Neural progenitor cell (in vitro differentiated cells): ENCODE measurements around the gene FBXO15. TPM values are rescaled to one million over a fixed set of nuclear protein-coding genes. Genes with fewer than 3 reads are reported as not detected.

Experiments used
- DNase-seq: peaks from one replicate; pipeline ENCODE4 v3.0.0-alpha.2; 2016; ENCODE audit warnings: low spot score
- H2AFZ ChIP-seq: fragments of 200-600 bp; sonication (generic); replicated peaks from 2 replicates; pipeline ENCODE4 v1.6.1; 2016; ENCODE audit warnings: antibody characterized with exemption
- H3F3A ChIP-seq: fragments of 200-600 bp; sonication (generic); 2 replicates; pipeline ENCODE4 v1.6.1; 2016; ENCODE audit warnings: antibody characterized with exemption, low read depth
- H3K27ac ChIP-seq: fragments of 200-600 bp; sonication (generic); 2 replicates; pipeline ENCODE4 v1.5.1; 2016; ENCODE audit warnings: mild to moderate bottlenecking
- H3K27me3 ChIP-seq: fragments of 200-600 bp; sonication (generic); 2 replicates; pipeline ENCODE4 v1.6.1; 2016; ENCODE audit warnings: mild to moderate bottlenecking, moderate library complexity
- H3K36me3 ChIP-seq: fragments of 200-600 bp; sonication (generic); 2 replicates; pipeline ENCODE4 v1.5.1; 2016
- H3K4me1 ChIP-seq: fragments of 200-600 bp; sonication (generic); 2 replicates; pipeline ENCODE4 v1.6.1; 2016; ENCODE audit warnings: mixed run types
- H3K4me2 ChIP-seq: fragments of 200-600 bp; sonication (generic); 2 replicates; pipeline ENCODE4 v1.6.1; 2016
- H3K4me3 ChIP-seq: fragments of 200-600 bp; sonication (generic); 2 replicates; pipeline ENCODE4 v1.5.1; 2016
- H3K79me2 ChIP-seq: fragments of 200-600 bp; sonication (generic); 2 replicates; pipeline ENCODE4 v1.6.1; 2016; ENCODE audit warnings: low read depth
- H3K9ac ChIP-seq: fragments of 200-600 bp; sonication (generic); 2 replicates; pipeline ENCODE4 v1.6.1; 2016
- H3K9me3 ChIP-seq: fragments of 200-600 bp; sonication (generic); 2 replicates; pipeline ENCODE4 v1.5.1; 2016; ENCODE audit warnings: low read depth
- H4K20me1 ChIP-seq: fragments of 200-600 bp; sonication (generic); 2 replicates; pipeline ENCODE4 v1.6.1; 2016; ENCODE audit warnings: low read depth
- H3K27ac Mint-ChIP-seq: 3 replicates; pipeline ENCODE4 v1.8.0; 2021; ENCODE audit warnings: mixed read lengths
- H3K27me3 Mint-ChIP-seq: 2 replicates; pipeline ENCODE4 v1.8.0; 2022; ENCODE audit warnings: low read depth, mild to moderate bottlenecking, inconsistent platforms, moderate library complexity, mixed read lengths; ENCODE audit not compliant: insufficient read depth
- H3K36me3 Mint-ChIP-seq: 3 replicates; pipeline ENCODE4 v1.8.0; 2021; ENCODE audit warnings: mixed read lengths
- H3K4me1 Mint-ChIP-seq: 3 replicates; pipeline ENCODE4 v1.8.0; 2021; ENCODE audit warnings: mixed read lengths
- H3K4me3 Mint-ChIP-seq: 3 replicates; pipeline ENCODE4 v1.8.0; 2021; ENCODE audit warnings: mild to moderate bottlenecking, moderate library complexity, mixed read lengths
- H3K9me3 Mint-ChIP-seq: 3 replicates; pipeline ENCODE4 v1.8.0; 2020; ENCODE audit warnings: mixed read lengths
- EZH2 ChIP-seq: fragments of 200-600 bp; sonication (generic); IDR thresholded peaks from 2 replicates; pipeline ENCODE4 v1.6.1; 2017; ENCODE audit warnings: antibody characterized with exemption, mild to moderate bottlenecking, moderate library complexity
- EZH2phosphoT487 ChIP-seq: fragments of 200-600 bp; sonication (generic); IDR thresholded peaks from 2 replicates; pipeline ENCODE4 v1.6.1; 2017; ENCODE audit warnings: antibody characterized with exemption
- total RNA-seq: library from RNA; depleted of rRNA; stranded (reverse); fragments of >200 nt; gene quantifications from 2 replicates; pipeline ENCODE4 v1.2.3, GENCODE V29; 2015; ENCODE audit warnings: low replicate concordance
- TF ChIP-seq, protein P1 (sequence below): fragments of 200-600 bp; sonication (generic); IDR thresholded peaks from 2 replicates; pipeline ENCODE4 v1.5.1; 2017; ENCODE audit warnings: antibody characterized with exemption, mild to moderate bottlenecking

The FBXO15 gene
- total RNA-seq, 1 donor from 2014 or later, result 2.2 TPM

DNA sequence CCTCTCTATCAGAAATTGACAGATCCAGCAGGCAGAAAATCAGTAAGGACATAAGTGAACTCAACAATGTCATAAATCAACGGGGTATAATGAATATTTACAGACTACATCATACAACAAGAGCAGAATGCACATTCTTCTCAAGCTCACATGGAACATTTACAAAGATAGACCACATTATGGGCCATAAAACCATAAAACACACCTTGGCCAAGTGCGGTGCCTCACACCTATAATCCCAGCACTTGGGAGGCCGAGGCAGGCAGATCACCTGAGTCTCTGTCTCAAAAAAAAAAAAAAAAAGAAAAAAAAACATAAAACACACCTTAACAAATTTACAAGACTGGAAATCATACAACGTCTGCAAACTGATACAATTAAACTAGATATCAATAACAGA lies 36.7 kb downstream of the FBXO15 start:
- H3K27me3 Mint-ChIP-seq, result no peaks in the 10 kb centered on the region
- Histone ChIP-seq H3K27me3 (no peaks in the 10 kb centered on the region), H3K9me3 (no peaks in the 10 kb centered on the region), H3K4me1 (peaks cover 16% of the 10 kb centered on the region), H3K4me2 (no peak overlapping the region), H2AFZ (no peak overlapping the region), H3K79me2 (no peaks in the 10 kb centered on the region), H3K4me3 (no peak overlapping the region), H4K20me1 (no peaks in the 10 kb centered on the region), H3F3A (peaks cover 4% of the 10 kb centered on the region), H3K27ac (no peak overlapping the region), H3K36me3 (no peaks in the 10 kb centered on the region), H3K9ac (no peak overlapping the region)
- peaks cover 5% of the 10 kb centered on the region for H3K36me3 Mint-ChIP-seq
- H3K4me3 Mint-ChIP-seq, result no peak overlapping the region
- no peak for DNase-seq
- TF ChIP-seq, protein P1, sequence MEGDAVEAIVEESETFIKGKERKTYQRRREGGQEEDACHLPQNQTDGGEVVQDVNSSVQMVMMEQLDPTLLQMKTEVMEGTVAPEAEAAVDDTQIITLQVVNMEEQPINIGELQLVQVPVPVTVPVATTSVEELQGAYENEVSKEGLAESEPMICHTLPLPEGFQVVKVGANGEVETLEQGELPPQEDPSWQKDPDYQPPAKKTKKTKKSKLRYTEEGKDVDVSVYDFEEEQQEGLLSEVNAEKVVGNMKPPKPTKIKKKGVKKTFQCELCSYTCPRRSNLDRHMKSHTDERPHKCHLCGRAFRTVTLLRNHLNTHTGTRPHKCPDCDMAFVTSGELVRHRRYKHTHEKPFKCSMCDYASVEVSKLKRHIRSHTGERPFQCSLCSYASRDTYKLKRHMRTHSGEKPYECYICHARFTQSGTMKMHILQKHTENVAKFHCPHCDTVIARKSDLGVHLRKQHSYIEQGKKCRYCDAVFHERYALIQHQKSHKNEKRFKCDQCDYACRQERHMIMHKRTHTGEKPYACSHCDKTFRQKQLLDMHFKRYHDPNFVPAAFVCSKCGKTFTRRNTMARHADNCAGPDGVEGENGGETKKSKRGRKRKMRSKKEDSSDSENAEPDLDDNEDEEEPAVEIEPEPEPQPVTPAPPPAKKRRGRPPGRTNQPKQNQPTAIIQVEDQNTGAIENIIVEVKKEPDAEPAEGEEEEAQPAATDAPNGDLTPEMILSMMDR, result no peak
- no peak for TF ChIP-seq EZH2
- no peak for TF ChIP-seq EZH2phosphoT487
- H3K9me3 Mint-ChIP-seq, result peaks cover 27% of the 10 kb centered on the region
- peaks cover 18% of the 10 kb centered on the region for H3K4me1 Mint-ChIP-seq
- no peak overlapping the region for H3K27ac Mint-ChIP-seq

DNA sequence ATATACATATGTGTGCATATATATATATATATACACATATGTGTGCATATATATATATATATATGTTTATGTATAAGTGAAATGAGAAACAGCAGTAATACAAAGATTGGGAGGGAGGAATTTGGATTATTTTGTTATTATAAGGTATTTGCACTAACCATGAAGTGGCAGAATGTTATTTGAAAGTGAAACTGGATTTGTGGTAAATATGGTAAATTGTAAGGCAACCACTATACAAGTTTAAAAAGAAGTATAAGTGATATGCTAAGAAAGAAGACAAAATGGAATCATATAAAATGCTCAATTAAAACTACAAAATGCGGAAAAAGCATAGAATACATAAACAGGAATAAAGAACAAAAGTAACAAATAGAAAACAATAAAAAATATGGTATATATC lies 37.5 kb downstream of the FBXO15 start:
- Histone ChIP-seq H3K27me3 (no peaks in the 10 kb centered on the region), H3K4me3 (no peak overlapping the region), H4K20me1 (no peaks in the 10 kb centered on the region), H3K4me1 (peaks cover 16% of the 10 kb centered on the region), H3K9me3 (no peaks in the 10 kb centered on the region), H3K79me2 (no peaks in the 10 kb centered on the region), H2AFZ (no peak overlapping the region), H3K27ac (no peak overlapping the region), H3K4me2 (no peak overlapping the region), H3K9ac (no peak overlapping the region), H3K36me3 (no peaks in the 10 kb centered on the region), H3F3A (peaks cover 4% of the 10 kb centered on the region)
- no peak overlapping the region for H3K4me3 Mint-ChIP-seq
- no peak overlapping the region for H3K27ac Mint-ChIP-seq
- TF ChIP-seq, protein P1, result no peak
- TF ChIP-seq EZH2, result no peak
- no peak for TF ChIP-seq EZH2phosphoT487
- peaks cover 17% of the 10 kb centered on the region for H3K4me1 Mint-ChIP-seq
- H3K9me3 Mint-ChIP-seq, result peaks cover 27% of the 10 kb centered on the region
- DNase-seq, result no peak
- no peaks in the 10 kb centered on the region for H3K27me3 Mint-ChIP-seq
- peaks cover 5% of the 10 kb centered on the region for H3K36me3 Mint-ChIP-seq

DNA sequence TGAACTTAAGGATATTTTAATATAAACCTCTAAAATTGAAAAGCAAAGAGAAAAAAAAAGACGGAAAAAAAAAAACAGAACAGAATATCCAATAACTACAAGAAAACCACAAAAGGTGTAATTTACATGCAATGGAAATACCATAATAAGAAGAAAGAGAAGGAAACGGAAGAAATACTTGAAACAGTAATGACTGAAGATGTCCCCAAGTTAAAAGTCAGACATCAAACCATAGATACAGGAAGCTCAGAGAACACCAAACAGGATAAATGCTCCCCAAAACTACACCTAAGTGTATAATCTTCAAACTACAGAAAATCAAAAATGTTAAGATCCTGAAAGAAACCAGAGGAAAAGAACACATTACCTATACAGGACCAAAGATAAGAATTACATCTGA lies 39.2 kb downstream of the FBXO15 start:
- H3K27me3 Mint-ChIP-seq, result no peaks in the 10 kb centered on the region
- Histone ChIP-seq H3K4me3 (no peak overlapping the region), H3K27me3 (no peaks in the 10 kb centered on the region), H2AFZ (no peak overlapping the region), H3K9ac (no peak overlapping the region), H3K27ac (no peak overlapping the region), H3F3A (no peaks in the 10 kb centered on the region), H4K20me1 (no peaks in the 10 kb centered on the region), H3K79me2 (no peaks in the 10 kb centered on the region), H3K9me3 (no peaks in the 10 kb centered on the region), H3K4me2 (no peak overlapping the region), H3K36me3 (no peaks in the 10 kb centered on the region), H3K4me1 (peaks cover 1% of the 10 kb centered on the region)
- no peak for DNase-seq
- H3K36me3 Mint-ChIP-seq, result peaks cover 5% of the 10 kb centered on the region
- H3K4me1 Mint-ChIP-seq, result peaks cover under 1% of the 10 kb centered on the region
- no peak overlapping the region for H3K27ac Mint-ChIP-seq
- TF ChIP-seq EZH2 (no peak), EZH2phosphoT487 (no peak)
- TF ChIP-seq, protein P1, result no peak
- no peak overlapping the region for H3K4me3 Mint-ChIP-seq
- H3K9me3 Mint-ChIP-seq, result peaks cover 25% of the 10 kb centered on the region
